Gastrocnemius medialis (tissue), 4 donors: Measurements from ENCODE around the gene MAP3K6. TPM values are rescaled to one million over a fixed set of nuclear protein-coding genes. Genes with fewer than 3 reads are reported as not detected.

ENCODE experiments used
- ATAC-seq, 2 donors: fragments of 150-250 bp; one replicate each; pipeline ENCODE4 v1.9.1; 2016
- DNase-seq, 2 donors: peaks; one replicate each; pipeline ENCODE4 v3.0.0-alpha.2; 2019
- H3K27ac ChIP-seq, 4 donors: fragments of 200-600 bp; sonication (generic); 1 replicate in 1 of 4; 2 replicates in 3 of 4; pipeline ENCODE4 v1.5.1; 2016 to 2018; ENCODE audit warnings: mild to moderate bottlenecking in 2 of 4, moderate library complexity in 1 of 4
- H3K27me3 ChIP-seq, 3 donors: fragments of 200-600 bp; sonication (generic) in 2 of 3; 1 replicate in 1 of 3; 2 replicates in 2 of 3; pipeline versions ENCODE4 v1.5.1 to v1.6.0; 2016 to 2019; ENCODE audit warnings: mild to moderate bottlenecking in 1 of 3, moderate library complexity in 1 of 3
- H3K36me3 ChIP-seq, 2 donors: fragments of 200-600 bp; sonication (generic) in 1 of 2; one replicate each; pipeline ENCODE4 v1.5.1; 2017 to 2018
- H3K4me1 ChIP-seq, 2 donors: fragments of 200-600 bp; sonication (generic) in 1 of 2; one replicate each; pipeline ENCODE4 v1.5.1; 2016 to 2017; ENCODE audit warnings: mild to moderate bottlenecking in 2 of 2
- H3K4me3 ChIP-seq, 4 donors: fragments of 200-600 bp; sonication (generic) in 3 of 4; 1 replicate in 1 of 4; 2 replicates in 3 of 4; pipeline ENCODE4 v1.5.1; 2016 to 2019; ENCODE audit warnings: mild to moderate bottlenecking in 2 of 4
- H3K9me3 ChIP-seq, 3 donors: fragments of 200-600 bp; sonication (generic) in 2 of 3; 1 replicate in 1 of 3; 2 replicates in 2 of 3; pipeline ENCODE4 v1.5.1; 2016 to 2019
- POLR2A ChIP-seq, 2 donors: fragments of 450-650 bp; IDR thresholded peaks; one replicate each; pipeline ENCODE4 v1.6.1; 2017; ENCODE audit warnings: antibody characterized with exemption in 2 of 2, mild to moderate bottlenecking in 2 of 2, moderate library complexity in 2 of 2
- in situ Hi-C, 4 donors: fragments of 200-750 bp; cut with MboI; loops; one replicate each; pipeline versions ENCODE4 v1.15.0 to v1.8.0; 2017; ENCODE audit warnings: low sequenced_read_pairs in 4 of 4
- intact Hi-C: fragments of 100-400 bp; cut with DNase I; formaldehyde crosslinking; loops from one replicate; pipeline ENCODE4 v1.15.1; 2023; ENCODE audit warnings: low total_unique reads
- total RNA-seq, 4 donors: library from RNA; depleted of rRNA; stranded (reverse); fragments of >200 nt; gene quantifications; one replicate each; pipeline versions ENCODE4 v1.1.0 to v1.2.3, GENCODE V29; 2016
- TF ChIP-seq, protein P1 (sequence below), 5 experiments: fragments of 450-650 bp in 3 of 5; fragments of 200-600 bp in 2 of 5; sonication (generic) in 2 of 5; IDR thresholded peaks in 4 of 5; conservative IDR thresholded peaks in 1 of 5; 1 replicate in 4 of 5; 2 replicates in 1 of 5; pipeline ENCODE4 v1.5.1; 2016 to 2019; ENCODE audit warnings: antibody characterized with exemption in 5 of 5, mild to moderate bottlenecking in 3 of 5, moderate library complexity in 3 of 5

MAP3K6 gene
- total RNA-seq, 4 donors from 2014 or later = 16.5 to 29.1 (median 18.4) TPM

- in situ Hi-C loops (no loop called here), intact Hi-C loops (loop anchor here (1.0 to 2.0 kb wide), 5 partner anchors 23 to 131 kb away; partner anchors contain the start of genes GPR3, TMEM222 and WDTC1)
- H3K4me1 ChIP-seq = peaks cover 22 to 23% of the 10 kb centered on the region in 2 donors
- H3K36me3 ChIP-seq = peaks cover 0 to 28% of the 10 kb centered on the region in 2 donors
- peak overlapping the region; percentile 91 to 99 (median 96) for H3K27ac ChIP-seq
- peak; percentile 82 to 88 for DNase-seq
- H3K4me3 ChIP-seq = peak overlapping the region; percentile 71 to 95 (median 77)
- no peaks in the 10 kb centered on the region for H3K27me3 ChIP-seq
- peak; percentile 79 to 80 for ATAC-seq
- TF ChIP-seq POLR2A (IDR thresholded peaks at IDR 0.05) = peak; percentile 57 to 64
- TF ChIP-seq, protein P1, sequence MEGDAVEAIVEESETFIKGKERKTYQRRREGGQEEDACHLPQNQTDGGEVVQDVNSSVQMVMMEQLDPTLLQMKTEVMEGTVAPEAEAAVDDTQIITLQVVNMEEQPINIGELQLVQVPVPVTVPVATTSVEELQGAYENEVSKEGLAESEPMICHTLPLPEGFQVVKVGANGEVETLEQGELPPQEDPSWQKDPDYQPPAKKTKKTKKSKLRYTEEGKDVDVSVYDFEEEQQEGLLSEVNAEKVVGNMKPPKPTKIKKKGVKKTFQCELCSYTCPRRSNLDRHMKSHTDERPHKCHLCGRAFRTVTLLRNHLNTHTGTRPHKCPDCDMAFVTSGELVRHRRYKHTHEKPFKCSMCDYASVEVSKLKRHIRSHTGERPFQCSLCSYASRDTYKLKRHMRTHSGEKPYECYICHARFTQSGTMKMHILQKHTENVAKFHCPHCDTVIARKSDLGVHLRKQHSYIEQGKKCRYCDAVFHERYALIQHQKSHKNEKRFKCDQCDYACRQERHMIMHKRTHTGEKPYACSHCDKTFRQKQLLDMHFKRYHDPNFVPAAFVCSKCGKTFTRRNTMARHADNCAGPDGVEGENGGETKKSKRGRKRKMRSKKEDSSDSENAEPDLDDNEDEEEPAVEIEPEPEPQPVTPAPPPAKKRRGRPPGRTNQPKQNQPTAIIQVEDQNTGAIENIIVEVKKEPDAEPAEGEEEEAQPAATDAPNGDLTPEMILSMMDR (IDR thresholded peaks at IDR 0.05 in 4 of 5, conservative IDR thresholded peaks at IDR 0.05 in 1 of 5) = no peak
- no peaks in the 10 kb centered on the region for H3K9me3 ChIP-seq
Observed at GRCh38 chr1:27365372-27366112, 1.2 kb downstream of the MAP3K6 start.

GRCh38 chr1:27364696-27365371 is 1.9 kb downstream of the MAP3K6 start:
- Histone ChIP-seq H3K4me1 (peaks cover 22 to 23% of the 10 kb centered on the region in 2 donors), H3K4me3 (peak overlapping the region; percentile 71 to 95 (median 77)), H3K36me3 (peaks cover 0 to 28% of the 10 kb centered on the region in 2 donors), H3K27me3 (no peaks in the 10 kb centered on the region), H3K27ac (peak overlapping the region; percentile 91 to 99 (median 96)), H3K9me3 (no peaks in the 10 kb centered on the region)
- no peak for DNase-seq
- in situ Hi-C loops (no loop called here), intact Hi-C loops (loop anchor here (1.0 to 2.0 kb wide), 3 partner anchors 27 to 131 kb away; partner anchors contain the start of genes GPR3, TMEM222 and WDTC1)
- no peak for ATAC-seq
- TF ChIP-seq POLR2A (IDR thresholded peaks at IDR 0.05) = no peak
- TF ChIP-seq, protein P1 (IDR thresholded peaks at IDR 0.05 in 4 of 5, conservative IDR thresholded peaks at IDR 0.05 in 1 of 5) = no peak

GRCh38 chr1:27363766-27364695 is 2.7 kb downstream of the MAP3K6 start:
- H3K36me3 ChIP-seq = peaks cover 0 to 28% of the 10 kb centered on the region in 2 donors

GRCh38 chr1:27361553-27361952 is 5.2 kb downstream of the MAP3K6 start:
- H3K36me3 ChIP-seq = peaks cover 0 to 40% of the 10 kb centered on the region in 2 donors

More at GRCh38 chr1:27363766-27364695, 2.7 kb downstream of the MAP3K6 start:
- Histone ChIP-seq H3K27ac (no peak overlapping the region), H3K4me3 (peak overlapping the region in 1 of 4 donors; percentile 95), H3K9me3 (no peaks in the 10 kb centered on the region), H3K4me1 (peaks cover 22 to 23% of the 10 kb centered on the region in 2 donors), H3K27me3 (no peaks in the 10 kb centered on the region)
- DNase-seq (no peak), ATAC-seq (no peak)
- TF ChIP-seq, protein P1 (IDR thresholded peaks at IDR 0.05 in 4 of 5, conservative IDR thresholded peaks at IDR 0.05 in 1 of 5) = no peak
- TF ChIP-seq POLR2A (IDR thresholded peaks at IDR 0.05) = no peak
- intact Hi-C loops (loop anchor here (2.0 kb wide), 1 partner anchor 41 kb away; the partner anchor contains the start of gene TMEM222), in situ Hi-C loops (no loop called here)

More at GRCh38 chr1:27361553-27361952, 5.2 kb downstream of the MAP3K6 start:
- Histone ChIP-seq H3K27me3 (no peaks in the 10 kb centered on the region), H3K9me3 (no peaks in the 10 kb centered on the region), H3K4me3 (no peak overlapping the region), H3K27ac (no peak overlapping the region), H3K4me1 (peaks cover 10% of the 10 kb centered on the region in 2 donors)
- in situ Hi-C loops (no loop called here), intact Hi-C loops (no loop called here)
- ATAC-seq (no peak), DNase-seq (no peak)
- TF ChIP-seq POLR2A (IDR thresholded peaks at IDR 0.05) = no peak
- TF ChIP-seq, protein P1 (IDR thresholded peaks at IDR 0.05 in 4 of 5, conservative IDR thresholded peaks at IDR 0.05 in 1 of 5) = no peak
